GM10847 (cell line): Measurements from ENCODE around the gene GABRG3.

Experiments
- POLR2A ChIP-seq: IDR thresholded peaks from 2 replicates; pipeline ENCODE4 v1.6.1; 2011; ENCODE audit not compliant: insufficient read length; ENCODE audit errors: extremely low read depth

The GABRG3 gene

GRCh38 chr15:26974120-26974780, 3.3 kb downstream of the GABRG3 start:
- no peak for TF ChIP-seq POLR2A

- TF ChIP-seq POLR2A = no peak
Observed at GRCh38 chr15:26981492-26981891, 10.5 kb downstream of the GABRG3 start.

GRCh38 chr15:26983822-26984221, 12.8 kb downstream of the GABRG3 start:
- TF ChIP-seq POLR2A = no peak

- no peak for TF ChIP-seq POLR2A
Observed at GRCh38 chr15:26985050-26985449, 14.1 kb downstream of the GABRG3 start.

- no peak for TF ChIP-seq POLR2A
Observed at GRCh38 chr15:26996250-26996649, 25.3 kb downstream of the GABRG3 start.

GRCh38 chr15:27017168-27017809, 46.3 kb downstream of the GABRG3 start:
- no peak for TF ChIP-seq POLR2A

GRCh38 chr15:27019687-27020086, 48.7 kb downstream of the GABRG3 start:
- TF ChIP-seq POLR2A = no peak

GRCh38 chr15:27025481-27025966, 54.5 kb downstream of the GABRG3 start:
- no peak for TF ChIP-seq POLR2A

- TF ChIP-seq POLR2A = no peak
Observed at GRCh38 chr15:27027229-27027628, 56.2 kb downstream of the GABRG3 start.

- TF ChIP-seq POLR2A = no peak
Observed at GRCh38 chr15:27028858-27029477, 58.0 kb downstream of the GABRG3 start.

GRCh38 chr15:27036210-27036609, 65.2 kb downstream of the GABRG3 start:
- no peak for TF ChIP-seq POLR2A

GRCh38 chr15:27037501-27037900, 66.5 kb downstream of the GABRG3 start:
- no peak for TF ChIP-seq POLR2A

- TF ChIP-seq POLR2A = no peak
Observed at GRCh38 chr15:27039152-27039551, 68.2 kb downstream of the GABRG3 start.

- TF ChIP-seq POLR2A = no peak
Observed at GRCh38 chr15:27042230-27042629, 71.2 kb downstream of the GABRG3 start.

- no peak for TF ChIP-seq POLR2A
Observed at GRCh38 chr15:27042646-27043045, 71.7 kb downstream of the GABRG3 start.

GRCh38 chr15:27043770-27044169, 72.8 kb downstream of the GABRG3 start:
- no peak for TF ChIP-seq POLR2A
